MM.1S (cell line): ENCODE results near the gene CPS1.

ENCODE experiments used
- DNase-seq: peaks from one replicate; pipeline ENCODE4 v3.0.0-alpha.2; 2015
- H2AFZ ChIP-seq: fragments of 300-600 bp; sonication (generic); 2 replicates; pipeline ENCODE4 v1.6.0; 2016; ENCODE audit warnings: antibody characterized with exemption, low read length
- H3F3A ChIP-seq: fragments of 300-600 bp; sonication (generic); 2 replicates; pipeline ENCODE4 v1.6.1; 2016; ENCODE audit warnings: mild to moderate bottlenecking, antibody characterized with exemption, low read length, moderate library complexity, mixed read lengths; ENCODE audit not compliant: insufficient read depth
- H3K27ac ChIP-seq: fragments of 300-600 bp; sonication (generic); 2 replicates; pipeline ENCODE4 v1.5.1; 2016; ENCODE audit warnings: mild to moderate bottlenecking, low read length
- H3K27me3 ChIP-seq: fragments of 300-600 bp; sonication (generic); replicated peaks from 2 replicates; pipeline ENCODE4 v1.6.0; 2016; ENCODE audit warnings: low read length; ENCODE audit not compliant: insufficient read depth
- H3K36me3 ChIP-seq: fragments of 300-600 bp; sonication (generic); replicated peaks from 2 replicates; pipeline ENCODE4 v1.6.1; 2016; ENCODE audit warnings: mild to moderate bottlenecking, low read length, mixed read lengths; ENCODE audit not compliant: insufficient read depth
- H3K4me1 ChIP-seq: fragments of 300-600 bp; sonication (generic); 2 replicates; pipeline ENCODE4 v1.6.1; 2016; ENCODE audit warnings: low read length, mixed read lengths
- H3K4me2 ChIP-seq: fragments of 300-600 bp; sonication (generic); 2 replicates; pipeline ENCODE4 v1.6.0; 2016; ENCODE audit warnings: low read depth, low read length
- H3K4me3 ChIP-seq: fragments of 300-600 bp; sonication (generic); 2 replicates; pipeline ENCODE4 v1.5.1; 2016; ENCODE audit warnings: low read length, mixed read lengths
- H3K79me2 ChIP-seq: fragments of 300-600 bp; sonication (generic); 2 replicates; pipeline ENCODE4 v1.6.1; 2016; ENCODE audit warnings: mixed run types, low read length, mixed read lengths
- H3K9ac ChIP-seq: fragments of 300-600 bp; sonication (generic); 2 replicates; pipeline ENCODE4 v1.6.1; 2016; ENCODE audit warnings: low read length, mixed read lengths
- H3K9me2 ChIP-seq: fragments of 300-600 bp; sonication (generic); replicated peaks from 2 replicates; pipeline ENCODE4 v1.6.1; 2016; ENCODE audit warnings: mild to moderate bottlenecking, low read length, mixed read lengths; ENCODE audit not compliant: insufficient read depth
- H3K9me3 ChIP-seq: fragments of 300-600 bp; sonication (generic); replicated peaks from 2 replicates; pipeline ENCODE4 v1.6.1; 2016; ENCODE audit warnings: mild to moderate bottlenecking, low read length, mixed read lengths; ENCODE audit not compliant: insufficient read depth
- H4K20me1 ChIP-seq: fragments of 300-600 bp; sonication (generic); 2 replicates; pipeline ENCODE4 v1.6.1; 2016; ENCODE audit warnings: mild to moderate bottlenecking, low read length, moderate library complexity, mixed read lengths; ENCODE audit not compliant: insufficient read depth
- CTCF ChIP-seq: fragments of 300-600 bp; sonication (generic); IDR thresholded peaks from 2 replicates; pipeline ENCODE4 v1.5.1; 2016; ENCODE audit warnings: antibody characterized with exemption, low read length, mixed read lengths
- EZH2 ChIP-seq: fragments of 300-600 bp; sonication (generic); optimal IDR thresholded peaks from 2 replicates; pipeline ENCODE3; 2017; ENCODE audit warnings: low read depth, mild to moderate bottlenecking, antibody characterized with exemption, low read length, mixed read lengths
- EZH2phosphoT487 ChIP-seq: fragments of 300-600 bp; sonication (generic); IDR thresholded peaks from 2 replicates; pipeline ENCODE4 v1.6.1; 2018; ENCODE audit warnings: antibody characterized with exemption, low read length

CPS1 gene

GRCh38 chr2:210548031-210548430, 8.4 kb upstream of the CPS1 start:
- Histone ChIP-seq H3K9ac (no peak overlapping the region), H2AFZ (no peak overlapping the region), H3K79me2 (no peaks in the 10 kb centered on the region), H4K20me1 (no peaks in the 10 kb centered on the region), H3K27ac (no peak overlapping the region), H3K4me2 (no peak overlapping the region), H3K9me2 (no peaks in the 10 kb centered on the region), H3K9me3 (no peaks in the 10 kb centered on the region), H3F3A (no peaks in the 10 kb centered on the region), H3K36me3 (no peaks in the 10 kb centered on the region), H3K27me3 (no peaks in the 10 kb centered on the region), H3K4me1 (no peaks in the 10 kb centered on the region), H3K4me3 (no peak overlapping the region)
- no peak for DNase-seq
- TF ChIP-seq EZH2phosphoT487 (no peak), EZH2 (no peak)

GRCh38 chr2:210548878-210549384, 7.5 kb upstream of the CPS1 start:
- Histone ChIP-seq H3K9me3 (no peaks in the 10 kb centered on the region), H4K20me1 (no peaks in the 10 kb centered on the region), H3K4me1 (no peaks in the 10 kb centered on the region), H3K27ac (no peak overlapping the region), H3F3A (no peaks in the 10 kb centered on the region), H3K79me2 (no peaks in the 10 kb centered on the region), H3K9me2 (no peaks in the 10 kb centered on the region), H2AFZ (no peak overlapping the region), H3K36me3 (no peaks in the 10 kb centered on the region), H3K4me2 (no peak overlapping the region), H3K4me3 (no peak overlapping the region), H3K27me3 (no peaks in the 10 kb centered on the region), H3K9ac (no peak overlapping the region)
- DNase-seq, result no peak
- no peak for TF ChIP-seq EZH2
- TF ChIP-seq EZH2phosphoT487, result no peak
- TF ChIP-seq CTCF, result no peak

GRCh38 chr2:210551001-210551400, 5.4 kb upstream of the CPS1 start:
- no peak overlapping the region for H3K4me3 ChIP-seq
- H4K20me1 ChIP-seq, result no peaks in the 10 kb centered on the region
- TF ChIP-seq CTCF (no peak), EZH2phosphoT487 (no peak), EZH2 (no peak)

GRCh38 chr2:210553373-210553772, 3.0 kb upstream of the CPS1 start:
- no peaks in the 10 kb centered on the region for H4K20me1 ChIP-seq
- DNase-seq, result no peak
- H3K9ac ChIP-seq, result no peak overlapping the region
- H3K4me1 ChIP-seq, result no peaks in the 10 kb centered on the region
- no peak overlapping the region for H3K27ac ChIP-seq
- H3K9me3 ChIP-seq, result no peaks in the 10 kb centered on the region
- H3K27me3 ChIP-seq, result no peaks in the 10 kb centered on the region
- H3F3A ChIP-seq, result no peaks in the 10 kb centered on the region
- H3K4me3 ChIP-seq, result no peak overlapping the region
- H2AFZ ChIP-seq, result no peak overlapping the region
- no peaks in the 10 kb centered on the region for H3K9me2 ChIP-seq
- TF ChIP-seq CTCF (no peak), EZH2phosphoT487 (no peak), EZH2 (no peak)
- no peak overlapping the region for H3K4me2 ChIP-seq
- H3K79me2 ChIP-seq, result no peaks in the 10 kb centered on the region
- H3K36me3 ChIP-seq, result no peaks in the 10 kb centered on the region

More at GRCh38 chr2:210551001-210551400, 5.4 kb upstream of the CPS1 start:
- Histone ChIP-seq H3F3A (no peaks in the 10 kb centered on the region), H3K9me3 (no peaks in the 10 kb centered on the region), H3K4me1 (no peaks in the 10 kb centered on the region), H3K36me3 (no peaks in the 10 kb centered on the region), H3K27ac (no peak overlapping the region), H3K79me2 (no peaks in the 10 kb centered on the region), H3K9ac (no peak overlapping the region), H3K9me2 (no peaks in the 10 kb centered on the region), H3K4me2 (no peak overlapping the region), H3K27me3 (no peaks in the 10 kb centered on the region), H2AFZ (no peak overlapping the region)
- DNase-seq, result no peak
